Stimulated activated naive CD4-positive, alpha-beta T cell treated with Interleukin-2 at 50 U/mL for 16 hours (primary cell): ENCODE data around the gene LHX4.

Source experiments
- DNase-seq: peaks from one replicate; lab custom pipeline; 2025; lab: John Stamatoyannopoulos, UW

LHX4 gene

DNA sequence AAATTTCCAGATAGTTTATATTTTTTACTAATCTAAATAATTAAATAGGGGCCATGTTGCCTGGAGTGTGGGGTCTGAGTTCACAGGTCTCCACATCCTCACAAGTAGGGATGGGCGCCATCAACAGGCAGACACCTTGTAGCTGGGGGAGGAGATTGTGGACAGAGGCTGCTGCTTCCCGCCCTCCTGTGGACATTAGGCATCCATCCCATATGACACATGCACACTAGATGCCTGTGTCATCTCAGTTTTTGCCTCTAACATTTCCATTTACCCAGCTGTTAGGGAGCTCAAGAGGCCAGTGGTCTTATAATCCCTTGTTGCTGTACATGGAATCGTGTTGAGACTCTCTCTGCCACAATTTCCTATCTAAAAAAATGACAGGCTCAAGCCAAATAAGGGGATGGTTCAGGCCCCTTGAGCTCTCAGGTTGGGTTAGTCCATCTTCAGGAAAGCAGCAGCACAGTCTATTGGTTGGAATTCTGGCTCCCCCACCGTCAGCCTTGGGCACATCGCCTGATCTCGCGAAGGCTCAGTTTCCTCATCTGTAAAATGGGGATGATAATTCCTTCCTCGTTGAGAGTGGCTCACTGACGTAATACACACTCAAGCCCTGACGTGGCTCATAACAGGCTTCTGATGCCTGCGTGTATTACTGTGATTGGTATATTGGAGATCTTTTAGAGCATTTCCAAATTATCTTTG lies 13.6 kb downstream of the LHX4 start:
- no peak for DNase-seq

DNA sequence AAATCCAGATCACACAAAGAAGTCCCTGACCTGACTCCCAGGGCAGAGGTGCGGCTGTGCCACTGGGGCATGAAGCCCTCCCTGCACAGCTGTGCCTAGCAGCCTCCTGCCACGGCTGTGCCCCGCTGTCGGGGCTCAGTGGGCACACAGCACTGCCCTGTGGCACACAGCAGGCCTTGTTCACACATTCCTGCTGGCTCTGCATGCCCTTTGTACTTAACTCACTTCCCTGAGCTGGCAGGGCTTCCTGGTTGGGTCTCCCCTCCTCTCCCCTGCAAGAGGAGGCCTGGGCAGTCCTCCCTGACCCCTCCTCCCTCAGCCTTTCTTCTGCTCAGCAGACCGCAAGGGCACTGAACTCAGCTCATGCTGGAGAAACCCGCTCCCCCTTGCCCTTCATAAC lies 14.8 kb downstream of the LHX4 start:
- no peak for DNase-seq

DNA sequence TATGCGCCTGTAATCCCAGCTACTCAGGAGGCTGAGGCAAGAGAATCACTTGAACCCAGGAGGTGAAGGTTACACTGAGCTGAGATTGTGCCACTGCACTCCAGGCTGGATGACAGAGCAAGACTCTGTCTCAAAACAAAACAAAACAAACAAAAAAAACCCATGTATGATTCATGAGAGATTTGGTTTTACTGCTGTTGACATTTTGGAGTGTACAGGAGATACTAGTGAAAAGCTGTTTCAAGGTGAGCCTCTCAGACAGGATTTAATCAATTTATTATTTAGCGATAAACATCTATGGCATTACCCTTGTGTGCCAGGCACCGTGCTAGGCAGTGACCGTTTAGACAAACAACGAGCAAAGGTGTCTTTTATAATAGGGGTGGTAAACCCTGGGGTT lies 16.5 kb downstream of the LHX4 start:
- no peak for DNase-seq

DNA sequence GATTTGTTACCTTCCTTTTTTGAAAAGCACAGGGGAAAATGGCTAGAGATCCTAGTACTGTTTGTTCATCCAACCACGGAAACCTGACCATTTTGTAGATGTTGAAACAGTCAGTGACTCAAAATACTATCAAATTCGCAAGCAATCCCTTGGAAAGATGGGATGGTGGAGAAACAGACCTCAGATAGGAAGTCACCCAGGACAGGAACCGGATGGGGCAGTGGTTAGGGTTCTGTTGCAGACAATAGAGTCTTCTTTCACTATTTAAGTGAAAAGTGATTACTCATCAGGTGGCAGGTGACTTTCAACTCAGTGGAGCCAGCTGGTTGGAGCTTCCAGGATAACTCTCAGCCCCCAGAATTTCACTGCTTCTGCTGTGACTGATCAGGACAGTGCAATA lies 17.0 kb downstream of the LHX4 start:
- no peak for DNase-seq

DNA sequence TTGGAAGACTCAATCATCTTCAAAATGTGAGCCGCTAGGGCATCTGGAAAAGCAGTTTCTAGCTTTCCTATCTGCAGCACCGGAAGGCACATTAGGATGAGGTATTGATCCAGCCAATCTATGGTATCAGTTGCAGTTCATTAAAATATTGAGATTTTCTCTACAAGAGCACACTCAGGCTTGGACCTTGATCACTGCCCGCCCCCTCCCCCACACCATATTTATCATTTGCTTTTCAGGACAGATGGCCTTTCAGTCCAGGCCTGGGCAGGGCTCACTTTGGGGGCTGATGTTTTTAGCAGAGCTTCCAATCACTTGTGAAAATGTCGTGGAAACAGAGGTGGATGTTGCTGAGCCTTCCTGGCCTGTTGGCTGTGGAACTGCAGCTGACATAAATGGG lies 17.5 kb downstream of the LHX4 start:
- no peak for DNase-seq

DNA sequence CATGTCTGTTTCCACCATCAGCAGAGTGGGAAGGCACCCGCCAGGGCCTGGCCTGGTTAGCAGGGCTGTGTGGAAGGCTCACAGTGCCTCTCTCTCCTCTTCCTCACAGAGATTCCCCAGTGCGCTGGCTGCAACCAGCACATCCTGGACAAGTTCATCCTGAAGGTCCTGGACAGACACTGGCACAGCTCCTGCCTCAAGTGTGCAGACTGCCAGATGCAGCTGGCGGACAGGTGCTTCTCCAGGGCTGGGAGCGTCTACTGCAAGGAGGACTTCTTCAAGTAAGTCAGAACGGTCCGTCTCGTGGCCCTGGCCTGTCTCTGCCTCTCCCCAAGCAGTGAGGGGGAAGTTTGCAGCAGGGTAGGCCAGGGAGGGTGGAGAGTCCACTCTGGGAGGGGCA lies 18.1 kb downstream of the LHX4 start:
- no peak for DNase-seq

DNA sequence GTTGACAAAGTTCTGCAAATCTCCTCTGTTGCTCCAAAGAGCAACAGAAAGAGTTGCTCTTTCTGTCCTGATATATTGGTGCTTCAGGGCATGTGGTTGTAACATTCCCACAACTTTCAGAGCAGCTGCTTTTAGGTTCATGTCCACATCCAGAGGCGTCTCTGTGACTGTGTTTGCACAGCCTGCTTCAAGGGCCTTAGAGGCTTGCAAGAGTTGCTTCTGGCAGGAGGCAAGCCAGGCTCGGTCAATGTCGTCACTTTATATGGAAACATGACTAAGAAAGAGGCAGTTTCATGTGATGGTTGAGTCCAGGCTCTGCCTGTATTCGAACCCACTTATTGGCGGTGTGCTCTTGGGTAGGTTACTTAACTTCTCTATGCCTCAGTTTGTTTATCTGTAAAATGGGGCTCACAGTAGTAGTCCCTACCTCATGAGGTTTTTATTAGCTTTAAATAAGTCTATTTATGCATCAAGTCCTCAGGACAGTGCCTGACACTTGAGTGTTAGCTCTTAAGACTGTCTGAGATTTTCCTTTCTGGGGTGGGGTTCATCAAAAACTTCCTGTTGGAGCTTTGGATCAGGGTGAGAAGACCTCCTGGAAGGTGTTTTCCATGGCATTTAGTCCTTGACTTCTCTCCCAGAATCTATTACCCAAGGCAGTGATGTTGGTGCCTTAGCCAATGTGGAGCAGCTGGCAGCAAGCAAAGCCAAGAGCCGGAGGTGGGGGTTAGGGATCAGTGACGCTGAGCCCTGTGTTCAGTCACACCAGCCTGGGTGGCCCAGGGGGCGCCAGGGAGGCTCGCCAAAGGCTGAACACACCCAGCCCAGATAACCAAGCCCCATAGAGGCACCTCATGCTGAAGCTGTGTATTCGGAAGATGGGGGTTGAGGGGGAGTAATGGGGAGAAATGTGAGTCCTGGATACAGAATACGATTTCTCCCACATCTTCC lies 18.9 kb downstream of the LHX4 start:
- DNase-seq: no peak

DNA sequence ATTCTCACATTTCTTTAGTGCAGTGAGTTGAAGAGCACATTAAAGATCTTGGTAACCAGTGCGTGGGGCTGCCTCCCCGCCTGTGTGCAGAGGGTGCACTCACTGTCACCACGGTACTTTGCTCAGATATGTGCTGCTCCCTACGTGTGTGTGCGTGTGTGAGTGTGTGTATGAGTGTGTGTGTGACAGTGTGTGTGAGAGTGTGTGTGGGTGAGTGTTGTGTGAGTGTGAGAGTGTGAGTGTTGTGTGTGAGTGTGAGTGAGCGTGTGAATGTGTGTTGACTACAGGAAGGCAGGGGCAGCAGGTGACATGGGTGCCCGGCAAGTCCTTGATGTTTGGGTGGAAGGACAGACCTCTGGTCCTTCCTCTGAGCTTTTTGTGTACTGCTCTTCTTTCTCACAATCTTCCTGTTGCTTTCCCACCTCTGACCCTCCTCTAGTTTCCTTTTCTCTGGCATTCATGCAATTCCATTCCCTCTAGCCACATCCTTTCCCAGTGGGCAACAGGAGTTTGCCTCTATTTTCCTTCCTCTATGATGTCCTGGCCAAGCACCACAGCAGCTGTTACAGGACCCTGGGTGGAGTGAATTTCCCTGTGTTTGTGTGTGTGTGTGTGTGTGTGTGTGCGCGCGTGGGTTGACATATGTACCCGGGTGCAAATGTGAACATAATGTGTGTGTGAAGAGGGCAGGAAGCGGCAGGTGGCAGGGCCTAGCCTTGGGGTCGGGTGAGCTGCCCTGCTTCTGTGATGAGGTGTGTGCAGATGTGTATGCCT lies 19.8 kb downstream of the LHX4 start:
- no peak for DNase-seq

DNA sequence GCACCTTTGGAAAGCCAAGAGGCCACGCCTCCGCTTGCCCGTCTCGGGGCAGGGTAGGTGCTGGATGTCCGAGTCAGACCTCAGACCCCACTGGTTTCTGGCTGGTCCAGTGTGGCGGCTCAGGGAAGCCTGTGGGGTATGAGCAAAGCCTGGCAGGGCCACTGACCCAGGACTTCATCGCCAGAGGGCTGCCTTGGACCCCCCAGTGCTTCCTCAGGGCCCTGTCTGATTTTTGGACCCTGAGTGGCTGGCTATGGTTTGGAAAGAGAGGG lies 20.4 kb downstream of the LHX4 start:
- no peak for DNase-seq

DNA sequence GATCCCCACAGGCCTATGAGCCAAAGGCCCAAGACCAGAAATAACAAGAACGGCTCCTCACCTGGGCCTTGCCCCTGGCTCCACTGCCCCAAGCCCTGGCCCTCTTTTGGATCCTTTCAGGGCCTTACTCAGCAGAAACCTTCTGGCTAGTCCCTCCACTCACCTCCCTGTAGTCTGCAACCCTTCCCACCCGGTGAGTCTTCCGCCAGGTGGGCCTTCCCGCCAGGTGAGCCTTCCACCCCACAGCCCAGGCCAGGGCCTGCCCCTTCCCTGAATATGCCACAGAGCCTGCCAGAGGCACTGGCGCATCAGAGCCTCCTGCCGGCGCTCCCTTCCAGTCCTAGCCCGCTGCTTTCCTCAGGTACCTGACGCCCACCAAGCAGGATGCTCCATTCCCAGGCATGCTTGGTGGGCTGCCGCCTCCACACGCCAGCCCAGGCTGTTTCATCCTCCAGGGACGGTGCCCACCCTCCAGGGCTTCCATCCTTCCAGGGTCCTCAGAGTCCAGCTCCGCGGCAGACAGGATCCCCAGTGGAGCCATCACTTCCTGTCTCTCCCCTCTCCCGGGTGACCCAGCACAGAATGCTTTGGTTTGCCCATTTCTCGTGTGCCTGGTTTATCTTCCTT lies 20.9 kb downstream of the LHX4 start:
- no peak for DNase-seq

DNA sequence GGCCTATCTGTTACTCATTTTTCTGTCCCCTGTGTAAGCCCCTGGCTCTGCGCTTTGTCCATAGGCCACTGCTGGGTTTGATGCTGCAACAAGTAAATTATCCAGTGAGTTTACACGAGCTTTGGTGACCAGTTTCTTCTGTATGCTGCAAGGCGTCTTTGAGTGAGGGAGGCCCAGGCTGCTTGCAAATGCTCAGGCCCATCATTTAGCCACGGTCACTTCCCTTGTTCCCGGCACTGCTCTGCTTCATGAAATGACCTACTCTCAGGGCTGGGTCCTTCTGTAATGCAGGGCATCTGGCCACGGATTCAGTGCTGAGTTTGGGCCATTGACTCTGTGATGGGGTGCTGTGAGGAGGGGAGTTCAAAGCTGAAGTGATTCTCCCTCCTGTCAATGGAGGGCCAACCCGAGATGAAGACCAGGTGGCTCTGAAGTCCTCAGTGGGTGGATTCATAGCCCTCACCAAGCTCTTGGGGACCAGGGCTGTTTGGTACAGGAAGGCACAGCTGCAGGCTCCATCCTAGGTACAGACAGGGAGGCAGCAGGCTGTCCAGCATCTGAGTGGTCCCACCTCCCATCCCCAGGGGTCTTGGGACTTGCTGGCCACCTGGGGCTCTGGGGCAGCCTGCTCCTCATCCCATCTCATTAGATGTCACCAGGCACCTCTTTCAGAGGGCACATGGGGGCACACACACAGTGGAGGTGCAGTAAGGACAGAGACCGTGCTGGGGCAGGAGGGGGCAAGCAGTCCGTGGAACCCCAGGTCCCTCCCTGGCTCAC lies 21.7 kb downstream of the LHX4 start:
- DNase-seq: no peak

DNA sequence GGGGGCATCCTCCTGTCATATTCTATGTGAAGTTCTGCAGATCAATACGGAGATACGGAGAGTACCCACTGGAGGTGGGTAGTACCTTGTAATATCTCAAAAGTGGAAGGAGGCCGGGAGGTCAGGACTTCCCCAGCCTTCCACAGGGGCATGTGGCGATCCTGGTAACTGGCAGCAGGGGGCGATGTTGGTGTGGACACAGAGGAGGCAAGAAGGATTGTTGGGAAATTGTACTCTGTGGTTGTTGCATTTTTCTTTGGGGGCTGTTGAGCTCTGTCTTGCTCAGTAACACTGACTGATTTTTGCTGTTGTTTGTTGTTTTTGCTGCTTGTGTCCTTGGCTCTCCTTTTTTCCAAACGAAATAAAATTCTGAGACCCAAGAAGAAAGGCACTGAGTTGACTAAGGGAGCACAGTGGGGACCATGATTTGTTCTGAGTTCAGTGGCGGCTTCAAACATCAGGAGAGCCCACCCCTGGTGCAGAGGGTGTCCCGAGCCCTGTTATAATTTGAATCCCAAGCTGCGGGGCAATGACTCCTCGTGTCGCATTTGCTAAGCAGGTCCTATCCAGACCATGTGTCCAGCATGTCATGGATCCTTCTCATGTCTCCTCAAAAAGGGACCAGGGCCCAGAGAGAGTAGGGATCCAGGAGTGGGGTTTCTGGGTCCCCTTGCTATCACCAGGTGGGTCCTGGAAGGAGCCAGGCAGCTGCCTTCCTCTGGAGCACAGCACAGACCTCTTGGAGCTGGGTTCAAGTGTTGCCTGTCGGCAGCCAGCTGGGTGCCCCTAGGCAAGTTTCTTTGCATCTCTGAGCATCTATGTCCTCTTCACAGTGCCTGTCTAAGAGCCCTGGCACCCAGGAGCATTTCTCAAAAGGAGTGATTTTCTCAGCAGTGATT lies 22.8 kb downstream of the LHX4 start:
- DNase-seq: peak; percentile 57

DNA sequence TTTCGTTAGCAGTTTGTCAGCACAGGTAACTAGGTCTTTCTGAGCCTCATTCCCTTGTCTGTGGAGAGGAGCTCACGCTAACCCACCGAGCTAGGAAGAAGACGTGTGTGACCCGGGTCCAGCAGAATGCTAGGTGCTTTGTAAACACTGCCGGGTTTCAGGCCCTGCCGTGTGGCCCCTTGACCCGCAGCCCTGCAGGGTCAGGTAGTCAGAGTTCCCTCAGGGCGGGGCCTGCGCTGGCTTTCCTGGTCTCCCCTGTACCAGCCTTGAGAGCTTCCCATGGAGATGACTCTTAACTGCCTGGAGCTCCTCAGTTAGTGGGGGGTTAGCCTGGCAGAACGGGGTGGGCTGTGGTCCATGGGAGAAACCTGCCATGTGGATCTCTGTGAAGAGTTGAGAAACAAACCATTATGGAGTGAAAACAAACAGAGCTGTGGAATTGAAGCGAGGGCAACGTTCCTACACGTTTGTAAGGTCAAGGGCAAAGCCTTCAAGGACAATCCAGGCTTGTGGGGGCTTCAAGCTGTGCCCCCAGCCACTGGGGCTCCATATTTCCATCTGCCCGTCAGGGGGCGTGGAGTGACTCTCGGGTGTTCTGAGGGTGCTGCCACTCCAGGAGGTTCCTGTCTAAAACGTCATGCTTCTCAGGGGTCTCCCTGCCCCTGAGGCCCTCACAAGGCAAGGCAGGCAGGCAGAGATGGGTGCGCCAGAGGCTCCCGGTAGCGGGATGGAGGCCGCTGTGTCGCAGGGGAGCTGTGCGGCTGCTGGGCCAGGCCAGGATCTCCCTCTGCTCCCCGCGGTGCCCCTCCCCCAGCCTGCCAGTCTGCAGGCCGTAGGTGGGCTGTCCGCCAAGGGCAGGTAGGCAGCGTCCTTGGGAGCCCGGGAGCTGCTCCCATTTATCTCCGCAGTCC lies 23.8 kb downstream of the LHX4 start:
- no peak for DNase-seq

DNA sequence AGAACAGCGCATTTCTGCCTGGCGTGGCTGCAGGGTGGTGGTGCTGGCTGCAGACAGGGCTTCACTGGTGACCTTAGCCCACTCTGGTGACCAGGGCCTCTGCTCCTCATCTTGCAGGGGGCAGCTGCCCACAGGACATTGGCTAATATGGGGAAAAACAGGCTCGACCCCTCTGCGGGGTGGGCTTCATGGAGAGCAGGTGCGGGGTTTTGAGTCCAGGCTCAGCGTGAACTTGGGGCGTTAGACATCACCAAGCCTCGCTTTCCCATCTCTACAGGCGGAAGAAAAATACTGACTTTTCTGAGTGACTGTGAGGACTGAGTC lies 24.4 kb downstream of the LHX4 start:
- DNase-seq: no peak

DNA sequence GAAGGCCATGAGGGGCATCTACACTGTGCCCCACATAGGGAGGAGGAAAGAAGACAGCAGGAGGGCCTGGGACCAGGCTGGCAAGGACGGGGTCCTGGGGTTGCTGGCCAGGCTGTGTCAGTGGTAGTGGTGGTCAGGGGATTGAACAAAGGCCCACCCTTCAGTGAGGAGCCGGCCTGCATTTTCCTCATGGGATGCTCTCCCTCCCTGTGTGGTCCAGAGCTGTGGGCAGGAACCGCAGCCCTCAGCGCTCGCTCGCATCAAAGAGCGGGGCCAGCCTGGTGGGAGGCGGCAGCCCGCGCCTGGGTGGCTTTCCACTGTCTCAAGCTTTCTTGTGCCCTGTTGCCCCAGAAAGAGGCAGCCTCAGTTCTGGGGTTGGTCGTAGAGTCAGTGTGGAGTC lies 24.8 kb downstream of the LHX4 start:
- no peak for DNase-seq

DNA sequence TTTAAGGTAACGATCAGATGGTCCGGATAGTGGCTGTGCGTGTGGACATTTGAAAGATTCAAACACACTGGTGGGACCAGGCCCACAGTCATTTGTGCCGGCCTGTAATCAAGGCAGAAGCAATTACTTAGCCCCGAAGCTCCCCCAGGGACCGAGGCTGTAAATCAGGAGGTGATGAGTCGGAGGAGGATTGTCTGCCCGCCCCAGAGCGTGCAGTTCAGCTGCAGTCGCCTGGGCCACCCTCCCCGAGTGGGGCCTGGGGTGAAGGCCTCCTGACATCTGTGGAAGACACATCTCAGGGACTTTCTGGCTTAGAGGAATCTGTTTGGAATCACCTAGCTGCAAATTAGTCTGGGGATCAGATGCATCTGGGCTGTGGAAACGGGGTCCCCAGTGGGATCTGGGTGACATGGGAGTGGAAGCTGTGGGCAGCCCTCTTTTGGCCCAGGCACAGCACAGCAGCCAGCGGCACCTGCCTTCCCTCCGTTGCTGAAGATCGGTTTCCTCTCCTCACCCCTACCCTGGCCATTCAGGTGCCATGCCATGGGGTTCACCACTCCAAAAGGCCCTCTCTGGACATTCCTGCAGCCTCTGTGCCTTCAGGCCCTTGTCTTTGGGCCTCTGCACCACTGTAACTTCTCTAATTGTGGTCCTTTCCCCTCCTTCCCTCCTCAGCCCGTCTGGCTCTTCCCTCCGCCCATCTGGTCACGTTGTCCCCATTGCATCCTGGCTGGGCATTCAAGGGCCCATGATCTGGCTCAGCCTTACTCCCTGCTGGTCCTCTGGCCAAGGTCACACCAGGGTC lies 25.7 kb downstream of the LHX4 start:
- no peak for DNase-seq

DNA sequence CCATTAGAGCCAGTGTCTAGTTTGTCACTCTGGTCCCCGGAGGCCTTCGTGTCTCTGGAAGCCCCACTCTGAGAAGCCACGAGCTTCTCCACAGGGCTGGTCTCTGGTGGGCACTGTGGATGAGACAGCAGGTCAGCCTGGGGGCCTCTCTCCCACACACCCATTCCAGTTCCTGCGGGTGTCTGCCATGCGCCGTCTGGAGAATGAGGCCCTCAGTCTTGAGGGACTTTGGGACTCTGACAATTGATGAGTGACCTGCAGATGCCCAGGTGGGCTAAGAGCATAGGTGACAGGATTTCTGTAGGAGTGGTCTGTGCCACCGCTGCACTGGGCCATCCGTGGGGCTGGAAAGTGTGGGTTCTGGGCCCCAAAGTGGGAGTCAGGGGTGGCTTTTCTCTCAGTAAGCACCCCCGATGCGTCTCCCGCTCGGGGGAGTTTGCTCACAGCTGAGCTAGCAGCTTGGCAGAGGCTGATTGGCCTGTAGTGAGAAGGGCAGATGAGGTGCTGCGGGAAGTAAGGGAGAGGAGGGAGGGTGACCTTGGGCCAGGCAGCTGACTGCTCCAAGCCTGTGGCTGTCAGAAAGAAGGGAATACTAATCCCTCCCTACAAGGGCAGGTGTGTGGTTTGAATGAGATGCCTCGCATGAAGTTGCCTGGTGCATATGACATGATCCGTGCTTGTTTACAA lies 26.4 kb downstream of the LHX4 start:
- DNase-seq: no peak

DNA sequence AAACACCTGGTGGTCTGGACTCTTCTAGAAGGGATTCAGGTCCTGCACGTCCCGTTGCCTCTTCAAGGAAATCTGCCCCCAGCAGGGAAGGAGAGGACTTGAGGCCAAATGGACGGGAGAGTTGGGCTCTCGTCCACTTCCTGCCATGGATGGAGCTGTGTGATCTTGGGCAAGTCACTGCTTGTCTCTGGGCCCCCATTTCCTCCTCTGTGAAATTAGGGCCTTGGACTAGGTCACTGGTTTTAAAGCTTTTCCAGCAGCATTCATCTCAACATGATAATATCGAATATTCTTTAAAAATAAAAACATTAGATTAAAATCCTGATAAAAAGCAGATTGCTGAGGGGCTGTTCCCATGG lies 26.9 kb downstream of the LHX4 start:
- no peak for DNase-seq
